Endothelial cell of umbilical vein (primary cell): ENCODE results near the gene TMEM181.

Experiments
- POLR2A ChIP-seq: IDR thresholded peaks from 2 replicates; pipeline ENCODE4 v1.6.1; 2012; ENCODE audit warnings: low read depth, mild to moderate bottlenecking, control low read depth, low read length
- TF ChIP-seq, protein P1 (sequence below): IDR thresholded peaks from 2 replicates; pipeline ENCODE4 v1.6.1; 2011; ENCODE audit not compliant: insufficient read depth, insufficient read length
- TF ChIP-seq, protein P2 (sequence below), 2 donors: IDR thresholded peaks; 1 replicate in 1 of 2; 2 replicates in 1 of 2; pipeline ENCODE4 v1.5.1; 2011; ENCODE audit warnings: low read length in 2 of 2, mild to moderate bottlenecking in 2 of 2, moderate library complexity in 2 of 2, control low read depth in 1 of 2, inconsistent platforms in 1 of 2, low read depth in 1 of 2; ENCODE audit not compliant: insufficient read depth in 1 of 2; ENCODE audit errors: extremely low read depth in 1 of 2

DNA sequence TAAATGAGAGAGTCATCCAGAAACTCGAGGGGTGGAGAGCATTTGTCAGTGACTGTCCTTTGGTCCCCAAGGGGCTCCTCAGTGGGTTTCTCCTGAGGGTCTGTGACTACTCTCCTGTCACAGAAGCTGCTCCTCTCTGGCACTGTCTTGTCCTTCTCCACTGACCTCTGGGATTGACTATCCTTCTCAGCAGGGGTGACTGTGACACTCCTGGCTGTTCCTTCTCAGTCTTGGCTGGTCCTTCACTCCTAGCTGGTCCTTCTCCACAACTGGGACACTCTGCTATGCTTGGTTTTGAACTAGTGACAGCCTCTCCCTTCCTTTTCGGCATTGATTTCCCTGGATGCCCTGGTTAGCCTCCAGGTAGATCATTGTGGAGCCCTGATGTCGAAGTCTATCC lies 51.1 kb downstream of the TMEM181 start:
- TF ChIP-seq, protein P1, sequence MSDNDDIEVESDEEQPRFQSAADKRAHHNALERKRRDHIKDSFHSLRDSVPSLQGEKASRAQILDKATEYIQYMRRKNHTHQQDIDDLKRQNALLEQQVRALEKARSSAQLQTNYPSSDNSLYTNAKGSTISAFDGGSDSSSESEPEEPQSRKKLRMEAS: no peak
- TF ChIP-seq, protein P2, sequence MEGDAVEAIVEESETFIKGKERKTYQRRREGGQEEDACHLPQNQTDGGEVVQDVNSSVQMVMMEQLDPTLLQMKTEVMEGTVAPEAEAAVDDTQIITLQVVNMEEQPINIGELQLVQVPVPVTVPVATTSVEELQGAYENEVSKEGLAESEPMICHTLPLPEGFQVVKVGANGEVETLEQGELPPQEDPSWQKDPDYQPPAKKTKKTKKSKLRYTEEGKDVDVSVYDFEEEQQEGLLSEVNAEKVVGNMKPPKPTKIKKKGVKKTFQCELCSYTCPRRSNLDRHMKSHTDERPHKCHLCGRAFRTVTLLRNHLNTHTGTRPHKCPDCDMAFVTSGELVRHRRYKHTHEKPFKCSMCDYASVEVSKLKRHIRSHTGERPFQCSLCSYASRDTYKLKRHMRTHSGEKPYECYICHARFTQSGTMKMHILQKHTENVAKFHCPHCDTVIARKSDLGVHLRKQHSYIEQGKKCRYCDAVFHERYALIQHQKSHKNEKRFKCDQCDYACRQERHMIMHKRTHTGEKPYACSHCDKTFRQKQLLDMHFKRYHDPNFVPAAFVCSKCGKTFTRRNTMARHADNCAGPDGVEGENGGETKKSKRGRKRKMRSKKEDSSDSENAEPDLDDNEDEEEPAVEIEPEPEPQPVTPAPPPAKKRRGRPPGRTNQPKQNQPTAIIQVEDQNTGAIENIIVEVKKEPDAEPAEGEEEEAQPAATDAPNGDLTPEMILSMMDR (IDR thresholded peaks at IDR 0.05; ENCODE audit: extremely low read depth in 1 of 2, insufficient read depth in 1 of 2, low read depth in 1 of 2, low read length in 2 of 2): no peak
- TF ChIP-seq POLR2A: no peak
